Keratinocyte (primary cell): ENCODE results near the gene IFT25. TPM values are rescaled to one million over a fixed set of nuclear protein-coding genes. Genes with fewer than 3 reads are reported as not detected.

ENCODE experiments used
- DNase-seq: peaks from one replicate; pipeline ENCODE4 v3.0.0-alpha.2; 2011; ENCODE audit warnings: low read depth, missing footprints, low spot score
- FAIRE-seq: peaks from 2 replicates; lab custom pipeline; 2011; peaks lifted over from hg19 to GRCh38; lab: Jason Lieb, UNC
- H2AFZ ChIP-seq: 2 replicates; pipeline ENCODE4 v1.6.0; 2012; ENCODE audit warnings: low read length, control low read depth, inconsistent platforms; ENCODE audit not compliant: control insufficient read depth
- H3K27ac ChIP-seq: 2 replicates; pipeline ENCODE4 v1.5.1; 2011; ENCODE audit warnings: low read length; ENCODE audit not compliant: control insufficient read depth, insufficient read depth
- H3K27me3 ChIP-seq: 3 replicates; pipeline ENCODE4 v1.6.0; 2011; ENCODE audit warnings: low read length; ENCODE audit not compliant: control insufficient read depth, insufficient read depth; ENCODE audit errors: extremely low read depth
- H3K36me3 ChIP-seq, 2 experiments: 2 replicates in 1 of 2; 3 replicates in 1 of 2; pipeline ENCODE4 v1.5.1; 2011; ENCODE audit warnings: low read length in 2 of 2, mild to moderate bottlenecking in 1 of 2; ENCODE audit not compliant: control insufficient read depth in 2 of 2, insufficient read depth in 2 of 2; ENCODE audit errors: extremely low read depth in 1 of 2
- H3K4me1 ChIP-seq: 3 replicates; pipeline ENCODE4 v1.5.1; 2011; ENCODE audit warnings: low read length; ENCODE audit not compliant: control insufficient read depth, insufficient read depth; ENCODE audit errors: extremely low read depth
- H3K4me2 ChIP-seq: 3 replicates; pipeline ENCODE4 v1.6.0; 2011; ENCODE audit warnings: low read depth, low read length; ENCODE audit not compliant: control insufficient read depth, insufficient read depth; ENCODE audit errors: extremely low read depth
- H3K4me3 ChIP-seq, 3 experiments: fragments of 200-600 bp in 1 of 3; sonication (generic) in 1 of 3; 2 replicates in 2 of 3; 3 replicates in 1 of 3; pipeline ENCODE4 v1.5.1; 2011 to 2016; ENCODE audit warnings: low read length in 3 of 3, mild to moderate bottlenecking in 3 of 3, control low read depth in 2 of 3, inconsistent platforms in 1 of 3, low read depth in 1 of 3, mixed read lengths in 1 of 3, mixed run types in 1 of 3, moderate library complexity in 1 of 3; ENCODE audit not compliant: control insufficient read depth in 2 of 3, insufficient read depth in 2 of 3; ENCODE audit errors: extremely low read depth in 1 of 3
- H3K79me2 ChIP-seq: 2 replicates; pipeline ENCODE4 v1.6.0; 2012; ENCODE audit warnings: low read length; ENCODE audit not compliant: control insufficient read depth, insufficient read depth
- H3K9ac ChIP-seq: 3 replicates; pipeline ENCODE4 v1.6.0; 2011; ENCODE audit warnings: low read length; ENCODE audit not compliant: control insufficient read depth, insufficient read depth; ENCODE audit errors: extremely low read depth
- H3K9me1 ChIP-seq: 3 replicates; pipeline ENCODE4 v1.6.0; 2011; ENCODE audit warnings: low read length; ENCODE audit not compliant: control insufficient read depth, insufficient read depth; ENCODE audit errors: extremely low read depth
- H3K9me3 ChIP-seq: 2 replicates; pipeline ENCODE4 v1.5.1; 2012; ENCODE audit warnings: low read depth, low read length; ENCODE audit not compliant: control insufficient read depth
- H4K20me1 ChIP-seq: 3 replicates; pipeline ENCODE4 v1.6.0; 2011; ENCODE audit warnings: low read length; ENCODE audit not compliant: control insufficient read depth, insufficient read depth; ENCODE audit errors: extremely low read depth
- EZH2 ChIP-seq: IDR thresholded peaks from one replicate; pipeline ENCODE4 v1.6.1; 2012; ENCODE audit warnings: inconsistent platforms, mild to moderate bottlenecking, low read length, moderate library complexity
- dilution Hi-C: fragments of 300-500 bp; cut with MboI; formaldehyde crosslinking; loops from one replicate; pipeline ENCODE4 v1.7.0; 2020; ENCODE audit warnings: low sequenced_read_pairs; ENCODE audit not compliant: extremely low pct_ligation_motif_present
- polyA plus RNA-seq, 5 experiments: library from polyadenylated mRNA; depleted of rRNA in 3 of 5; stranded (reverse) in 3 of 5; stranded (forward) in 1 of 5; unstranded in 1 of 5; fragments of >200 nt; gene quantifications; 1 replicate in 1 of 5; 2 replicates in 3 of 5; 3 replicates in 1 of 5; pipeline versions ENCODE4 v1.2.1 to v1.2.3, GENCODE V29; 2011 to 2012; ENCODE audit warnings: missing spikeins in 2 of 5, low read depth in 1 of 5, low replicate concordance in 1 of 5
- TF ChIP-seq, protein P1 (sequence below), 3 experiments: IDR thresholded peaks in 1 of 3; conservative IDR thresholded peaks in 1 of 3; optimal IDR thresholded peaks in 1 of 3; 2 replicates in 2 of 3; 3 replicates in 1 of 3; pipeline versions ENCODE3 to v1.5.1; 2011; ENCODE audit warnings: low read length in 3 of 3, mild to moderate bottlenecking in 3 of 3, moderate library complexity in 2 of 3, control low read depth in 1 of 3, inconsistent platforms in 1 of 3; ENCODE audit not compliant: insufficient read depth in 2 of 3; ENCODE audit errors: extremely low read depth in 1 of 3

The IFT25 gene
- polyA plus RNA-seq, 1 donor (not counting 4 experiments of a cell fraction or from before 2014, with no cell fraction given) = 64.3 TPM

- Histone ChIP-seq H3K4me3 (no peak overlapping the region), H3K9me1 (no peaks in the 10 kb centered on the region), H3K4me2 (no peak overlapping the region), H3K4me1 (no peaks in the 10 kb centered on the region), H4K20me1 (no peaks in the 10 kb centered on the region), H3K9ac (no peak overlapping the region), H3K36me3 (peaks cover 40 to 44% of the 10 kb centered on the region in 2 experiments), H3K9me3 (no peaks in the 10 kb centered on the region), H3K27me3 (no peaks in the 10 kb centered on the region), H3K79me2 (peaks cover 3% of the 10 kb centered on the region), H2AFZ (no peak overlapping the region), H3K27ac (no peak overlapping the region)
- DNase-seq (no peak), FAIRE-seq (no peak)
- dilution Hi-C loops = no loop called here
- TF ChIP-seq, protein P1, sequence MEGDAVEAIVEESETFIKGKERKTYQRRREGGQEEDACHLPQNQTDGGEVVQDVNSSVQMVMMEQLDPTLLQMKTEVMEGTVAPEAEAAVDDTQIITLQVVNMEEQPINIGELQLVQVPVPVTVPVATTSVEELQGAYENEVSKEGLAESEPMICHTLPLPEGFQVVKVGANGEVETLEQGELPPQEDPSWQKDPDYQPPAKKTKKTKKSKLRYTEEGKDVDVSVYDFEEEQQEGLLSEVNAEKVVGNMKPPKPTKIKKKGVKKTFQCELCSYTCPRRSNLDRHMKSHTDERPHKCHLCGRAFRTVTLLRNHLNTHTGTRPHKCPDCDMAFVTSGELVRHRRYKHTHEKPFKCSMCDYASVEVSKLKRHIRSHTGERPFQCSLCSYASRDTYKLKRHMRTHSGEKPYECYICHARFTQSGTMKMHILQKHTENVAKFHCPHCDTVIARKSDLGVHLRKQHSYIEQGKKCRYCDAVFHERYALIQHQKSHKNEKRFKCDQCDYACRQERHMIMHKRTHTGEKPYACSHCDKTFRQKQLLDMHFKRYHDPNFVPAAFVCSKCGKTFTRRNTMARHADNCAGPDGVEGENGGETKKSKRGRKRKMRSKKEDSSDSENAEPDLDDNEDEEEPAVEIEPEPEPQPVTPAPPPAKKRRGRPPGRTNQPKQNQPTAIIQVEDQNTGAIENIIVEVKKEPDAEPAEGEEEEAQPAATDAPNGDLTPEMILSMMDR (optimal IDR thresholded peaks at IDR 0.05 in 1 of 3, IDR thresholded peaks at IDR 0.05 in 1 of 3, conservative IDR thresholded peaks at IDR 0.05 in 1 of 3; ENCODE audit: extremely low read depth in 1 of 3, insufficient read depth in 2 of 3, low read length in 3 of 3) = no peak
- no peak for TF ChIP-seq EZH2
Measured at GRCh38 chr1:53963460-53963859, 18.0 kb upstream of the IFT25 start.

DNA sequence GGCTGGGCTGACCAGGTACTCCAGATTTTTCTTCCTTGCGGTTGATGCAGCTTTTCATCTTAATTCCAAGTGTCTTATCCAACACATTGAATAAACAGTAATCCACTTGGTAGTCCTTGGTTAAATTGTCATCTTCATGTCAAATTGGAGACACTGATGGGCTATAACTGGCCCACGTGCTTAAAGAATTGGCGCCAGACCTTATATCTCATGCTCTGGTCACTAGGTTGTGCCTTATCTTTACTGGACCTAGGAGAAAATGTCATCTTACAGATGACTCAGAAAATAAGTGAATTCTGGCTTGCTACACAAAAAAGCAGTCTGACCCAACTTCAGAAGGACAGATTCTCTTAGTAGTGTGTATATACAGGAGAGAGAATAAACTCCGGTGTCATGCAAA lies 16.9 kb upstream of the IFT25 start:
- H3K4me2 ChIP-seq = no peak overlapping the region
- no peak overlapping the region for H3K27ac ChIP-seq
- H3K9me1 ChIP-seq = no peaks in the 10 kb centered on the region
- H3K4me3 ChIP-seq = no peak overlapping the region
- H3K9me3 ChIP-seq = no peaks in the 10 kb centered on the region
- dilution Hi-C loops = no loop called here
- H4K20me1 ChIP-seq = no peaks in the 10 kb centered on the region
- H3K4me1 ChIP-seq = peaks cover 8% of the 10 kb centered on the region
- TF ChIP-seq, protein P1 (optimal IDR thresholded peaks at IDR 0.05 in 1 of 3, IDR thresholded peaks at IDR 0.05 in 1 of 3, conservative IDR thresholded peaks at IDR 0.05 in 1 of 3; ENCODE audit: extremely low read depth in 1 of 3, insufficient read depth in 2 of 3, low read length in 3 of 3) = no peak
- TF ChIP-seq EZH2 = no peak
- H3K9ac ChIP-seq = no peak overlapping the region
- DNase-seq = no peak
- FAIRE-seq = no peak
- no peak overlapping the region for H2AFZ ChIP-seq
- H3K79me2 ChIP-seq = peaks cover 6% of the 10 kb centered on the region
- peaks cover 38 to 42% of the 10 kb centered on the region in 2 experiments for H3K36me3 ChIP-seq
- no peaks in the 10 kb centered on the region for H3K27me3 ChIP-seq
